Middle frontal gyrus (tissue), 1 donor: Measurements from ENCODE around the gene RADIL.

Source experiments
- DNase-seq: peaks from one replicate; pipeline ENCODE4 v3.0.0-alpha.2; 2015; ENCODE audit warnings: low spot score; ENCODE audit errors: extremely low spot score

RADIL gene

GRCh38 chr7:4833176-4833575 lies 50.3 kb downstream of the RADIL start:
- no peak for DNase-seq

- no peak for DNase-seq
These were observed 50.8 kb downstream of the RADIL start for GRCh38 chr7:4832711-4833110.

- DNase-seq, result no peak
These were observed 51.6 kb downstream of the RADIL start for GRCh38 chr7:4831723-4832495.

GRCh38 chr7:4830176-4830575 lies 53.3 kb downstream of the RADIL start:
- no peak for DNase-seq

- DNase-seq, result no peak
These were observed 54.7 kb downstream of the RADIL start for GRCh38 chr7:4828720-4829383.

GRCh38 chr7:4825081-4825480 lies 58.4 kb downstream of the RADIL start:
- no peak for DNase-seq

GRCh38 chr7:4824120-4824775 lies 59.3 kb downstream of the RADIL start:
- no peak for DNase-seq

GRCh38 chr7:4823441-4824119 lies 59.9 kb downstream of the RADIL start:
- no peak for DNase-seq

GRCh38 chr7:4822677-4823076 lies 60.8 kb downstream of the RADIL start:
- no peak for DNase-seq

GRCh38 chr7:4820967-4821471 lies 62.5 kb downstream of the RADIL start:
- DNase-seq, result no peak

GRCh38 chr7:4820405-4820966 lies 63.0 kb downstream of the RADIL start:
- DNase-seq, result no peak

- no peak for DNase-seq
These were observed 63.7 kb downstream of the RADIL start for GRCh38 chr7:4819560-4820404.

- DNase-seq, result no peak
These were observed 65.3 kb downstream of the RADIL start for GRCh38 chr7:4818000-4818794.

- DNase-seq, result no peak
These were observed 66.2 kb downstream of the RADIL start for GRCh38 chr7:4817178-4817901.

- no peak for DNase-seq
These were observed 67.0 kb downstream of the RADIL start for GRCh38 chr7:4816419-4817080.

GRCh38 chr7:4815609-4816418 lies 67.7 kb downstream of the RADIL start:
- DNase-seq, result no peak

GRCh38 chr7:4815121-4815520 lies 68.4 kb downstream of the RADIL start:
- DNase-seq, result no peak

- no peak for DNase-seq
These were observed 69.1 kb downstream of the RADIL start for GRCh38 chr7:4814433-4814832.
